Psoas muscle (tissue), 8 donors: Measurements from ENCODE around the gene PLXNA4. TPM values are rescaled to one million over a fixed set of nuclear protein-coding genes. Genes with fewer than 3 reads are reported as not detected.

Experiments used
- ATAC-seq, 4 donors: fragments of 200-7000 bp; cut with Tn5 transposase; one replicate each; pipeline ENCODE4 v1.9.1; 2020; ENCODE audit warnings: moderate library complexity in 3 of 4, mild to moderate bottlenecking in 2 of 4
- DNase-seq, 2 donors: peaks; one replicate each; pipeline ENCODE4 v3.0.0-alpha.2; 2020
- H3K27ac ChIP-seq: fragments of 200-600 bp; one replicate; pipeline ENCODE4 v1.8.0; 2022
- H3K27me3 ChIP-seq, 3 donors: fragments of 200-600 bp in 1 of 3; one replicate each; pipeline versions ENCODE4 v1.6.1 to v1.8.0; 2013 to 2022; ENCODE audit warnings: low read length in 2 of 3, mild to moderate bottlenecking in 2 of 3, moderate library complexity in 1 of 3; ENCODE audit not compliant: insufficient read depth in 3 of 3
- H3K36me3 ChIP-seq, 2 donors: fragments of 200-600 bp in 1 of 2; one replicate each; pipeline versions ENCODE4 v1.6.1 to v1.8.0; 2013 to 2022; ENCODE audit warnings: low read depth in 1 of 2, mild to moderate bottlenecking in 1 of 2, moderate library complexity in 1 of 2; ENCODE audit not compliant: insufficient read depth in 1 of 2
- H3K4me1 ChIP-seq: fragments of 200-600 bp; one replicate; pipeline ENCODE4 v1.8.0; 2022
- H3K4me3 ChIP-seq: fragments of 200-600 bp; one replicate; pipeline ENCODE4 v1.8.0; 2022; ENCODE audit warnings: mild to moderate bottlenecking
- H3K9me3 ChIP-seq: fragments of 200-600 bp; one replicate; pipeline ENCODE4 v1.8.0; 2022
- WGBS, 3 donors: extraction: QIAGEN DNeasy Blood & Tissue Kit; methylation state at CpG; one replicate each; pipeline versions ENCODE4 v1.1.6 to v1.1.7; 2013; 5-methylcytosine and 5-hydroxymethylcytosine counted together
- intact Hi-C, 2 donors: fragments of 100-400 bp; cut with DNase I; formaldehyde crosslinking; loops; one replicate each; pipeline versions ENCODE4 v1.11.0 to v1.14.2; 2022
- polyA plus RNA-seq, 3 donors: library from polyadenylated mRNA; stranded (reverse); fragments of 200-250 nt; gene quantifications; one replicate each; pipeline ENCODE4 v1.2.3, GENCODE V29; 2013
- total RNA-seq, 4 donors: library from RNA; stranded (reverse); fragmentation: NEBNext Ultra II Directional in 2 of 4; extraction: Animal tissue kit (Norgen Biotek cat#: 25700) in 2 of 4; gene quantifications; one replicate each; pipeline versions ENCODE4 v1.2.1 to v1.2.4, GENCODE V29; 2021 to 2023
- TF ChIP-seq, protein P1 (sequence below): fragments of 200-600 bp; IDR thresholded peaks from one replicate; pipeline ENCODE4 v1.8.0; 2022; ENCODE audit warnings: antibody characterized with exemption
- donor health status: healthy with polysubstance abuse.
- donor health status: DM: no; HTN: no; CAD: no; lungs with moderate emphysema.
- donor health status: Bipolar disorder and iron deficiency.
- donor health status: healthy.
- donor health status: DM: yes; HTN: yes; CAD: no.
- donor health status: DM: no; HTN: no; CAD: no.
- donor health status: DM: no; HTN: no; CAD: no.
- donor health status: DM: yes; HTN: yes; CAD: no.

The PLXNA4 gene
- total and polyA plus RNA-seq, 7 donors = 0.15 to 2.5 (median 0.88) TPM

DNA sequence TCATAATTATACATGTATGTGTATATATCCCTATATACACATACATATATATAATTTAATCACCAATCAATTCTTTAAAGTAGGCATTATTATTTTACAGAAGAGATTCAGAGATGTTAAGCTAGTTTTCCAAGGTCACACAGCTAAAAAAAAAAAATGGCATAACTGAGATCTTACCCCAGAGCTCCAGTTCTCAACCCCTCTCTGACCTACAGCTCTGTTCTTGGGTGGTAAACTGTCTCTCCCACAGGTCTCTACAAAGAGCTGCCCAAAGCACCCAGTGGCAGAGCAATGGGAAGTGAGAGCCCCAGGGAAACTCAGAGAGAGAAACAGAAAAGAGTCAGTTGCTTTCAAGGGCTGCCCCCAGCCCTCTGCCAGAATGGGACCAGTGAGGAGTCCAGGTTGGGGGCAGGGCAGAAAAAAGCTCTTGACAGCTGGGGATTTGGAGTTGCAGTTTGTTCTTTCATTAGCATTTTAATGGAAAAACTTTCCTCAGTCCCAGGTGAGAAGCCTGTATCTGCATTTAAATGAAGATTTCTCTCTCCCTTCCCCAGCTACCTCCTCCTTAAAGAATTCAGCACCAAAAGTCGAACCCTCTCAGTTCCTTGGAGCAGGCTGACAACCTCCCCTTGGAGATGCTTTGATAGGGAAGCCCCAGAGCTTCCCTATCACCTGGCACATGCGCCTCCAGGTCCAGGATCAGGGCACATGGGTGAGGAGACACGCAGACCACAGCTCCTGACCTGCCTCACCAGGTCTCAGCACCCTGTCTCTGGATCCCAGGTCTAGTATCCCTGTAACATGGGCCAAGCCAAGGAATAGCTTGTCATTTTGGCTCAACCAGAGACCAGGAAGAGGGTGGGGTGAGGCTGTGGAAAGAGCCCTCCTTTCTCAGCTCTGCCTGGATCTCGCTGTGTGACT, 388.1 kb downstream of the PLXNA4 start:
- intact Hi-C loops = no loop called here
- Histone ChIP-seq H3K27me3 (no peaks in the 10 kb centered on the region), H3K4me1 (no peaks in the 10 kb centered on the region), H3K36me3 (no peaks in the 10 kb centered on the region), H3K27ac (no peak overlapping the region), H3K4me3 (no peak overlapping the region), H3K9me3 (peaks cover 10% of the 10 kb centered on the region)
- ATAC-seq = no peak
- WGBS, 3 donors = 46 to 61% (median 56%) methylated on average over 4 of the region's 4 CpGs
- TF ChIP-seq, protein P1, sequence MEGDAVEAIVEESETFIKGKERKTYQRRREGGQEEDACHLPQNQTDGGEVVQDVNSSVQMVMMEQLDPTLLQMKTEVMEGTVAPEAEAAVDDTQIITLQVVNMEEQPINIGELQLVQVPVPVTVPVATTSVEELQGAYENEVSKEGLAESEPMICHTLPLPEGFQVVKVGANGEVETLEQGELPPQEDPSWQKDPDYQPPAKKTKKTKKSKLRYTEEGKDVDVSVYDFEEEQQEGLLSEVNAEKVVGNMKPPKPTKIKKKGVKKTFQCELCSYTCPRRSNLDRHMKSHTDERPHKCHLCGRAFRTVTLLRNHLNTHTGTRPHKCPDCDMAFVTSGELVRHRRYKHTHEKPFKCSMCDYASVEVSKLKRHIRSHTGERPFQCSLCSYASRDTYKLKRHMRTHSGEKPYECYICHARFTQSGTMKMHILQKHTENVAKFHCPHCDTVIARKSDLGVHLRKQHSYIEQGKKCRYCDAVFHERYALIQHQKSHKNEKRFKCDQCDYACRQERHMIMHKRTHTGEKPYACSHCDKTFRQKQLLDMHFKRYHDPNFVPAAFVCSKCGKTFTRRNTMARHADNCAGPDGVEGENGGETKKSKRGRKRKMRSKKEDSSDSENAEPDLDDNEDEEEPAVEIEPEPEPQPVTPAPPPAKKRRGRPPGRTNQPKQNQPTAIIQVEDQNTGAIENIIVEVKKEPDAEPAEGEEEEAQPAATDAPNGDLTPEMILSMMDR = no peak
- no peak for DNase-seq

DNA sequence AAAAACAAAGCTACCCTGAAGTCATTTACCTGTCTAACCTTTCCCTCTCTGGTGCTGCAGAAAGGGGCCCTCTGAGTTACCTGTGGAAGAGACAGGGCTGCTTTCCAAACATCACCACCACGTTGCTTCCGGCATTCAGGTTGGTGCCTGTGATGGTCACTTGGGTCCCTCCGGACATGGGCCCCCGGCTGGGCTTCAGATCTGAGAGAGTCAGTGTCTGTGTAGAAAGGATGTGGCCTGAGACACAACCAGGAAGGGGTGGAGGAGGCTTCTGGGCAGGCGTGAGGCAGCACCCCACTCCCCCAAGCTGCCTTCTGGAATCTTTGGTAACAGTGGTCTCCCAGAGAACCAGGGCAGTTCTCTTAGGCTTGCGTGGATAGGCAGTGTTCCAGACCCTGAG, 388.9 kb downstream of the PLXNA4 start:
- Histone ChIP-seq H3K27ac (no peak overlapping the region), H3K4me3 (no peak overlapping the region), H3K9me3 (peaks cover 10% of the 10 kb centered on the region), H3K36me3 (no peaks in the 10 kb centered on the region), H3K27me3 (no peaks in the 10 kb centered on the region), H3K4me1 (no peaks in the 10 kb centered on the region)
- no peak for DNase-seq
- WGBS, 3 donors = 93 to 96% (median 95%) methylated on average over 6 of the region's 6 CpGs
- intact Hi-C loops = no loop called here
- TF ChIP-seq, protein P1 = no peak
- ATAC-seq = no peak

DNA sequence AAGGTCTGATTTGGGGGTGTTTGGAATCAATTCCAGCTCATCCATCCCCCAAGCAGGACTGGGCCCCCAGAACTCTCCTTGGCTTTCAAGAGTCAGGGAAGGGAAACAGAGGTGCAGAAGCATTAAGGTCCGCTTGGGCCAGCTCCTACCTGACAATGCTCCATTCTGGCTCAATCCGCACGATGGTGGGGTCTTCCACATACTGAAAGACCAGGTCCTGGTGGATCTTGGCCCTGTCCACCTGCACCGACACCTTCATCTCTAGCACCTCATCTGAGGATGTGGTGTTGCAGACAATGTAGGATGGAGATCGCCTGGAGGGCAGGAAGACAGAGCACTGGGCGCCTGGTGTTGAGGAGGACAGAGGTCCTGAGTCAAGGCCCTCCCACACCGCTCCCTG, 391.1 kb downstream of the PLXNA4 start:
- ATAC-seq = no peak
- intact Hi-C loops = no loop called here
- DNase-seq = no peak
- Histone ChIP-seq H3K27ac (no peak overlapping the region), H3K9me3 (peaks cover 10% of the 10 kb centered on the region), H3K27me3 (no peaks in the 10 kb centered on the region), H3K36me3 (no peaks in the 10 kb centered on the region), H3K4me1 (no peaks in the 10 kb centered on the region), H3K4me3 (no peak overlapping the region)
- 95 to 97% (median 96%) methylated on average over 7 of the region's 7 CpGs for WGBS, 3 donors
- TF ChIP-seq, protein P1 = no peak

DNA sequence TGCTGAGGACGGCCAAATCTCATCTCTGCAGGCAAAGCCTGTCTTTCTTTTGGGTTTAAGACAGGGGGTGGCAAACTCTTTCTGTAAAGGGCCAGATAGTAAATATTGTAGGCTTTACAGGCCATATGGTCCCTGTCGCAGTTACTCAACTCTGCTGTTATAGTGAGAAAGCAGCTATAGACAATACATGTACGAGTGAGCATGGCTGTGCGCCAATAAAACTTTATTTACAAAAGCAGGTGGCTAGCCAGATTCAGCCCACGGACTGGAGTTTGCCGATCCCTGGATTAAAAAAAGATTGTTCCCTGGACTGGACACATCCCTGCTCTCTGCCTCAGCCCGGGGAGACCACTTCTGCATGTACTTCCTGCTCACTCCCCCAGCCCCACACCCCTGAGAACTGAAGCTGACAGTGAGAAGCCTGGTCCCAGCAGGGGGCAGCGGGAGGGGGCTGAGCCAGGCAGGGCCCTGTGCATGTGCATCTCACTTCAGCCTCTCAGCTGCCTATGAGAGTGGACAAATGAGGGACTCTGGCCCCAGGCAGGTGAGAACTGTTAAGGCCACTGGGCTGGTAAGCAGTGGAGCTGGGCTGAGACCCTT, 392.4 kb downstream of the PLXNA4 start:
- Histone ChIP-seq H3K9me3 (peaks cover 10% of the 10 kb centered on the region), H3K27ac (no peak overlapping the region), H3K36me3 (no peaks in the 10 kb centered on the region), H3K4me3 (no peak overlapping the region), H3K27me3 (no peaks in the 10 kb centered on the region), H3K4me1 (no peaks in the 10 kb centered on the region)
- TF ChIP-seq, protein P1 = no peak
- ATAC-seq (no peak), DNase-seq (no peak)
- whole genome bisulfite sequencing, 3 donors = 68 to 69% (median 68%) methylated on average over 8 of the region's 8 CpGs
- intact Hi-C loops = no loop called here
